ENCODE measurements around the gene INPP5B. TPM values are rescaled to one million over a fixed set of nuclear protein-coding genes. Genes with fewer than 3 reads are reported as not detected.

INPP5B gene
- total and polyA plus RNA-seq, 2 donors: 26.9 to 27.8 TPM

DNA sequence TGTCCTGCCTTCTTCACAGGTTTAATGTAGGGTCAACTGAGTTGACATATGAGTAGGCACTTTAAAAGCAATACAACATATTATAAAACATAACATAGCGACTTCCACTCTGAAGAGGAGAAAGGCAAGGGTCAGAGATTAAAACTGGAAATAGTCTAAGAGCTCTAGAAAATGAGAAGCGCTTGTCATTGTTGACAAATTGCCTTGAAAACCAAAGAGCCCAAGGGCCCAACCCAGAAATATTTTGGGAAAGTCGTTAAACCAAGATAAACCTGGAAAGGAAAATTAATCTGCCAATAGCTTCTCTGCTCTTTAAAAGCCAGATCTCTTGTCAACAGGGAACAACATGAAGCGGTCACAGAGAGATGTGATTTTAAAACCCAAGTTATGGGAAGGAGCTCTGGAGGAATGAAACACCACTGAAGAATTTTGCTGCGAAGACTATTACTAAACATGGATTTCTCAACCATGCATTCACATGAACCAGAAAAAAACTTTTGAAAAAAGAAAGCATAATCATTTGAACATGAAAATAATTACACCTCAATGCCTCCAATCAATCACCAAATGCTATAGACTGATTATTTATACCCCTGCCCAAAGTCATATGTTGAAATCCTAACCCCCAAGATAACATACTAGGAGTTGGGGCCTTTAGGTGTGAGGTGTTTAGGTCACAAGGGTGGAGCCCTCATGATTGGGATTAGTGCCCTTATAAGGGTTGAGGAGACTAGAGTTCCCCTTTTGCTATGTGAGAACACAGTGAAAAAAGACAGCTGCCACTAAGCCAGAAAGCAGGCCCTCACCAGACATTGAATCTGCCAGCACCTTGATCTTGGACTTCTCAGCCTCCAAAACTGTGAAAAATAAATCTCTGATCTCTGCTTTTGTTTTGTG lies 54.5 kb downstream of the INPP5B start:
- Histone ChIP-seq H3K4me3 (ENCODE audit: low read depth, low read length) (no peak overlapping the region), H3K4me1 (ENCODE audit: insufficient read depth) (no peaks in the 10 kb centered on the region), H3K36me3 (ENCODE audit: insufficient read depth) (peaks cover 4% of the 10 kb centered on the region), H3K27ac (ENCODE audit: low read depth) (no peak overlapping the region)
- no peak for DNase-seq (ENCODE audit: extremely low spot score)
- 89% methylated on average over 5 of the region's 5 CpGs for WGBS

DNA sequence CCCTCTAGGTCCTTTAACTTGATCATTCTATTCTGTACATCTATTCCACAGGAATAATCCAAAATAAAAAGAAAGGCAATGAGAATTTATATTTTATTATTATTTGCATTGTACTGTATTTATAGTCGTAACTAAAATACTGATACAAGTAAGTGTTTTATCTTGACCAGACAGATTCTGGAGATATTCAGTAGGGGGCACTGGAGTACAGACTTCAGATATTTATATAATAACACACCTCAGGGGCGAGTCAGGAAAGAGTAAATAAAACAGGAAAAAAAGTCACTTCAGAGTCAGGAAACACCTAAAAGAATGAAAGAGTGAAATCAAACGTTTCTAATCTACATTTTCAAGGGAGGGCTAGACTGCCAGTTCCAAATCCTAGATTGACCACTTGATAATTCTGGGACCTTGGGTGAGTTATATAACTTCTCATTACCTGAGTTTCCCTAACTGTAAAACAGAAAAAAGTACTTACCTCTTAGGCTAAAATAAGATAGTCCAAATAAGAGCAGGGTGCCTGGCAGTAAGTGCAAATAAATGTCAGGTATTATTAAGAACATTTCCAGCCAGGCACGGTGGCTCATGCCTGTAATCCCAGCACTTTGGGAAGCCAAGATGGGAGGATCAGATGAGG lies 56.4 kb downstream of the INPP5B start:
- no peak overlapping the region for H3K4me3 ChIP-seq (ENCODE audit: low read depth, low read length)
- no peaks in the 10 kb centered on the region for H3K4me1 ChIP-seq (ENCODE audit: insufficient read depth)
- WGBS: 32% methylated on average over 4 of the region's 4 CpGs
- H3K36me3 ChIP-seq (ENCODE audit: insufficient read depth): peaks cover 6% of the 10 kb centered on the region
- peak; percentile 31 for DNase-seq (ENCODE audit: extremely low spot score)
- no peak overlapping the region for H3K27ac ChIP-seq (ENCODE audit: low read depth)

DNA sequence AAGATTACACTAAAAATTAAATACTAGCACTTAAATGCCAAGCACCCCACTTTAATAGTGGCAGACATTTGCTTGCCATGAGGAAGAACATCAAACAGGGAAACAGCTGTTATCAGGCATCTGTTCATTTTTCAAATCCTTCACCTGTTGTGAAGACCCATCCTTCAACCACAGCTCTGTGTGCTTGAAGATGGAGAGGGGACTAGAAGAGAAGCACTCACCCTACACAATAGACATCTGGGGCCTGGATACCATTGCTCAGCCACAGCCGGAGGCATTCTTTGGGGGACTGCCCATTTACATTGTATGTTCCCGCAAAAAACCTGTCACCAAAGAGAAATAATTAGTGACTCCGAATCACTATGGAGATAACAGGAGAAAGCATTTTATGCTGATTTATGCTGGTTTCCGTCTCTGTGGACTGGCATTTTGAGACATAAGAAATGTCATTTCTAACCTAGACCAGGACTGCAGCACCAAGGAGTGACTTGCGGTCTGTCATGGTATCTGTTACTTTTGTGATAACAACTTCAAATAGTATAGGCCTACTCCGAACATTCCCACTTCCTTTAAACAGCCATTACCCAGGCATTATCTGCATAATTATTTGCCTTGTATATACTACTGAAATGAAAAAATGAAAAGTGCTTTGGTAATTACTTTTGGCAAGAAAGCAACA lies 58.7 kb downstream of the INPP5B start:
- DNase-seq (ENCODE audit: extremely low spot score): no peak
- peaks cover 8% of the 10 kb centered on the region for H3K36me3 ChIP-seq (ENCODE audit: insufficient read depth)
- H3K4me1 ChIP-seq (ENCODE audit: insufficient read depth): no peaks in the 10 kb centered on the region
- no peak overlapping the region for H3K4me3 ChIP-seq (ENCODE audit: low read depth, low read length)
- no peak overlapping the region for H3K27ac ChIP-seq (ENCODE audit: low read depth)
- WGBS: 94% methylated on average over 6 of the region's 6 CpGs

- no peaks in the 10 kb centered on the region for H3K4me1 ChIP-seq (ENCODE audit: insufficient read depth)
- DNase-seq (ENCODE audit: extremely low spot score): no peak
- no peak overlapping the region for H3K27ac ChIP-seq (ENCODE audit: low read depth)
- peaks cover 7% of the 10 kb centered on the region for H3K36me3 ChIP-seq (ENCODE audit: insufficient read depth)
- 92% methylated on average over 3 of the region's 3 CpGs for WGBS
- no peak overlapping the region for H3K4me3 ChIP-seq (ENCODE audit: low read depth, low read length)
These were observed 62.7 kb downstream of the INPP5B start for GRCh38 chr1:37884145-37884544.

GRCh38 chr1:37883671-37884070 lies 63.2 kb downstream of the INPP5B start:
- no peak for DNase-seq (ENCODE audit: extremely low spot score)
- Histone ChIP-seq H3K4me3 (ENCODE audit: low read depth, low read length) (no peak overlapping the region), H3K36me3 (ENCODE audit: insufficient read depth) (peaks cover 7% of the 10 kb centered on the region), H3K4me1 (ENCODE audit: insufficient read depth) (no peaks in the 10 kb centered on the region), H3K27ac (ENCODE audit: low read depth) (no peak overlapping the region)
- 60% methylated on average over 5 of the region's 5 CpGs for WGBS

GRCh38 chr1:37879865-37880264 lies 67.0 kb downstream of the INPP5B start:
- WGBS: 96% methylated on average over 4 of the region's 4 CpGs
- no peak for DNase-seq (ENCODE audit: extremely low spot score)
- no peak overlapping the region for H3K4me3 ChIP-seq (ENCODE audit: low read depth, low read length)
- peaks cover 7% of the 10 kb centered on the region for H3K36me3 ChIP-seq (ENCODE audit: insufficient read depth)
- H3K4me1 ChIP-seq (ENCODE audit: insufficient read depth): no peaks in the 10 kb centered on the region
- no peak overlapping the region for H3K27ac ChIP-seq (ENCODE audit: low read depth)

DNA sequence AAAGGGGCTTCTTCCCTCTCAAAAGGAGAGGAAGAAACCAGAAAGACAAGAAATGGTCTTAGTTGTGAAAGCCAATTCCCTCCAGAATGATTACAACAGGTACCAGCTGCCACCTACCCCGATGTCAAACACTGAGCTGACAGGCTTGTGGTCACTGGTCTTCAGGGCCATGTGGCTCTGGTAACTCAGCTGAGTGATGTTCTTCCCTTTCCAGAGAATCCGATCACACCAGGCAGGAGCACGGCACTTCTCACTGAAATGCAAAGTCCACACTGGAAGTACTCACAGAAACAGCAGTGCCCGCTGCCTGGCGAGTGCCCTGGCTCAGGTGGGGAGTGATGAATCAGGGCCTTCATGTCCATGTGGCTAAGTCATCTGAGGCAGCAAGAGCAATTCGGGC lies 68.8 kb downstream of the INPP5B start:
- 95% methylated on average over 6 of the region's 6 CpGs for WGBS
- no peaks in the 10 kb centered on the region for H3K4me1 ChIP-seq (ENCODE audit: insufficient read depth)
- peaks cover 10% of the 10 kb centered on the region for H3K36me3 ChIP-seq (ENCODE audit: insufficient read depth)
- no peak overlapping the region for H3K4me3 ChIP-seq (ENCODE audit: low read depth, low read length)
- no peak for DNase-seq (ENCODE audit: extremely low spot score)
- no peak overlapping the region for H3K27ac ChIP-seq (ENCODE audit: low read depth)

DNA sequence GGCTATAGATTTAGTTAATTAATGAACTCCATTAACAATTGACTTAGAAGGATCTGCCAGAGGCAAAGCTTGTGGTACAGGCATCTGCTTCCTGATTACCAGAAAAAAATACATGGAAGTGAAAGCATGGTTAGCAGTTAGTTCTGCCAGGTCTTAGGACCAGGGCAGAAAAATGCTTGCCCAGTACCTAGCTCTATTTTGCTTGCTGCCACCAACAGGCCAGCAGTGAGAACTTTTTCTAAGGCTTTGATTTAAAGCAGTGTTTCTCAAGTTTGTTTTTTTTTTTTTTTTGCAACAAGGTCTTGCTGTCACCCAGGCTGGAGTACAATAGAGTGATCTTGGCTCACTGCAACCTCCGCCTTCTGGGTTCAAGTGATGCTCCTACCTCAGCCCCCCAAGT lies 71.0 kb downstream of the INPP5B start:
- 100% methylated on average over 1 of the region's 1 CpG for WGBS

GRCh38 chr1:37872692-37873091 lies 74.2 kb downstream of the INPP5B start:
- 98% methylated on average over 1 of the region's 1 CpG for WGBS
- Histone ChIP-seq H3K4me3 (ENCODE audit: low read depth, low read length) (no peak overlapping the region), H3K36me3 (ENCODE audit: insufficient read depth) (peaks cover 5% of the 10 kb centered on the region), H3K4me1 (ENCODE audit: insufficient read depth) (no peaks in the 10 kb centered on the region), H3K27ac (ENCODE audit: low read depth) (no peak overlapping the region)
- DNase-seq (ENCODE audit: extremely low spot score): no peak

More for the DNA sequence above, 71.0 kb downstream of the INPP5B start:
- peaks cover 10% of the 10 kb centered on the region for H3K36me3 ChIP-seq (ENCODE audit: insufficient read depth)
- H3K4me1 ChIP-seq (ENCODE audit: insufficient read depth): no peaks in the 10 kb centered on the region
- H3K4me3 ChIP-seq (ENCODE audit: low read depth, low read length): no peak overlapping the region
- DNase-seq (ENCODE audit: extremely low spot score): no peak
- H3K27ac ChIP-seq (ENCODE audit: low read depth): no peak overlapping the region

DNA sequence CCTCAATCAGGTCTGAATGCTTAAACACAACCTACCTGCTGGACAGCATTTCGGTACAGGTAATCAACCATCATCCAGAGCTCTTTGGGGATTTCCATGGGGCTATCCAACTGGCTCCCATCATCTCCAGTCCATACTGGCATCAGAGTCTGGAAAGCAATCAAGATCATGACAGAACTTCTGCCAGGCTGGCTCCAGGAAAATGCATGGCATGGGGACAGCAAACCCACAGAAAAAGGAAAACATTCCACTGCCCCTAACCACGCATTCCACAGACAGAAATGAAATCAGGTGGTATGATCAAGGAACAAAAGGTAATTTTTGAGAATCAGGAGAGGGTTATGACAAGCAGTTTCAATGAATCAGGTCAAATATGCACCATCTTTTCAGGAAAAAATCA lies 78.4 kb downstream of the INPP5B start:
- no peaks in the 10 kb centered on the region for H3K4me1 ChIP-seq (ENCODE audit: insufficient read depth)
- no peak overlapping the region for H3K27ac ChIP-seq (ENCODE audit: low read depth)
- WGBS: 93% methylated on average over 2 of the region's 2 CpGs
- H3K36me3 ChIP-seq (ENCODE audit: insufficient read depth): peaks cover 4% of the 10 kb centered on the region
- no peak for DNase-seq (ENCODE audit: extremely low spot score)
- no peak overlapping the region for H3K4me3 ChIP-seq (ENCODE audit: low read depth, low read length)

DNA sequence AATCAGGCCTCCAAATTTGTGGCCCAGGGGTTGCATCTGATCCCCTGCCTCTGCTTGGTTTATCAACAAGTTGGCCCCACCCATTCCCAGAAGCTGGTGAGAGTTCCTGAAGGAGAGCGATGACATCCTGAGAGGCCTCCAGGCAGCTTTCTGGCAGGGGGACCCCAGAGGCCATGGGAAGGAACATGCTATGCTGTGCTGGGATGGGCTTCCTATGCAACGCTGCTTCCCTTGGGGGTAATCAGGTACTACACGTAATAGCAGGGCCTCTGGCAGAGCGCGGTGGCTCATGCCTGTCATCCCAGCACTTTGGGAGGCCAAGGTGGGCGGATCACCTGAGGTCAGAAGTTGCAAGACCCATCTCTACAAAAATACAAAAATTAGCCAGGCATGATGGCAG lies 79.1 kb downstream of the INPP5B start:
- no peak for DNase-seq (ENCODE audit: extremely low spot score)
- Histone ChIP-seq H3K4me1 (ENCODE audit: insufficient read depth) (no peaks in the 10 kb centered on the region), H3K4me3 (ENCODE audit: low read depth, low read length) (no peak overlapping the region), H3K36me3 (ENCODE audit: insufficient read depth) (peaks cover 4% of the 10 kb centered on the region), H3K27ac (ENCODE audit: low read depth) (no peak overlapping the region)
- 90% methylated on average over 6 of the region's 6 CpGs for WGBS

- Histone ChIP-seq H3K27ac (ENCODE audit: low read depth) (no peak overlapping the region), H3K4me1 (ENCODE audit: insufficient read depth) (no peaks in the 10 kb centered on the region), H3K36me3 (ENCODE audit: insufficient read depth) (peaks cover 4% of the 10 kb centered on the region), H3K4me3 (ENCODE audit: low read depth, low read length) (no peak overlapping the region)
- 98% methylated on average over 1 of the region's 1 CpG for WGBS
- DNase-seq (ENCODE audit: extremely low spot score): no peak
These were observed 80.4 kb downstream of the INPP5B start for GRCh38 chr1:37866491-37866890.

DNA sequence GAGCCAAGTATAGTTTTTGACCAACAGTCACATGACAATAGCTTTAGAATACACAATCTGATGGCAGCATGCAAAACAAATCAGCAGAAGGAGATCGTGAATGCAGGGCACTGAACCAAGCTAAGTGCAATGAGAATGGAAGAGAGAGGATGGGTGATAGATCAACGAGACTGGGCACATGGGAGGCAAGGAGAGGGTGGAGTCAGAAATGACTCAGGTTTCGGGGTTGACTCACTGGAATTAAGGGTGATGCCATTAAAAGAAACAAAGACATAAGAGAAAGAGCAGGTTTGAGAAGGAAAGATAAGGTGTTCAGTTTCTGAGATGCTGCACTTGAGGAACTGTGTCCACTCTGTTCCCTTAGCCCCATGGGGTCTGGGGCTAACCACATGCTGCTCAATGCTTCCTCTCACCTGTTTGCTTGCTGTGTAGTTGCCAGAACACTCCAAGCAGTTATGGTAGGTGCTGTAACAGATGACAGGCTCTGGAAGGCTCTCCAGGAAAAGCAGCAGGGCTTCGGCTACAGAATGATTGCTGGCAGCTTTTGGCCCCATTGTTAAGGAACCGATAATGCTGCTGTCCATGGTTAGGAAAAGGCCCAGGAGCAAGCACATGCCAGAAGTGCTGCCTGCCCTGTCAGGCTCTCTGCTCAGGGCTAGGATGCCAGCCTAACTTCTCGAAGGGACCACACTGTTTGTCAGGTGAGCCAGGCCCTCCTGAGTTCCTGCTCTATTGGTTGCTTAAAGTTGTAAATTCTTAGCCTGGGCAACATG lies 81.3 kb downstream of the INPP5B start:
- peaks cover 2% of the 10 kb centered on the region for H3K36me3 ChIP-seq (ENCODE audit: insufficient read depth)
- H3K4me1 ChIP-seq (ENCODE audit: insufficient read depth): no peaks in the 10 kb centered on the region
- WGBS: 89% methylated on average over 6 of the region's 6 CpGs
- no peak overlapping the region for H3K27ac ChIP-seq (ENCODE audit: low read depth)
- no peak for DNase-seq (ENCODE audit: extremely low spot score)
- no peak overlapping the region for H3K4me3 ChIP-seq (ENCODE audit: low read depth, low read length)
